ENCODE data around the gene NAV1.

- no peak for TF ChIP-seq CTCF (IDR thresholded peaks at IDR 0.05; ENCODE audit: control extremely low read depth in 1 of 3, insufficient read depth in 1 of 3, low read depth in 1 of 3, low read length in 3 of 3)
- no peak for TF ChIP-seq CHD1 (IDR thresholded peaks at IDR 0.05; ENCODE audit: low read depth, low read length)
- TF ChIP-seq RFX5 (IDR thresholded peaks at IDR 0.05; ENCODE audit: borderline replicate concordance, low read depth, low read length): no peak
- TF ChIP-seq SRF (IDR thresholded peaks at IDR 0.05; ENCODE audit: low read depth, low read length): no peak
These were observed 43.9 kb downstream of the NAV1 start for GRCh38 chr1:201582705-201583442.

Data from H1 (cell line).